GM21825 (cell line): Measurements from ENCODE around the gene GPR37.

Experiments used
- ATAC-seq: cut with Tn5 transposase; IDR thresholded peaks from one replicate; pipeline ENCODE4 v1.9.1; 2021; ENCODE audit warnings: mild to moderate bottlenecking, moderate library complexity; ENCODE audit not compliant: unreplicated experiment

The GPR37 gene

GRCh38 chr7:124728610-124729009 is 37.0 kb downstream of the GPR37 start:
- no peak for ATAC-seq

GRCh38 chr7:124724507-124725192 is 40.9 kb downstream of the GPR37 start:
- ATAC-seq: no peak

- no peak for ATAC-seq
These were observed 41.5 kb downstream of the GPR37 start for GRCh38 chr7:124724079-124724478.

DNA sequence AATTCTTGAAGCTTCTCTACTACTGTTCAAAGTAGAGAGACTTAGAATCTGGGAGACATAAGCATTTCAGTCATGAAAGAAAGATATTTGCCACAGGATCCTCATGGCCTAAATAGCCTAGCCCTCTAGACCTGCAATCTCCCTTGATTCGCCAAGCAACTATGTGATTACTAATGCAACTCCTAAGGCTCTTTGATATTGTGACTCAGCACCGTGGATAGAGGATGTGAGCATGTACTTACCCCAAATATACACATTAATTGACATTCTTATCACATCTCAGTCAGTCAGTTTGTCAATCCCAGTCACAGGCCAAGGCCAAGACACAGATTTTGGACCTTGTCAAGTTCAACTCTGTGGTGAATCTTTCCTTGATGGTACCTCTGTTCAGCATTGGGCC is 42.6 kb downstream of the GPR37 start:
- ATAC-seq: no peak

DNA sequence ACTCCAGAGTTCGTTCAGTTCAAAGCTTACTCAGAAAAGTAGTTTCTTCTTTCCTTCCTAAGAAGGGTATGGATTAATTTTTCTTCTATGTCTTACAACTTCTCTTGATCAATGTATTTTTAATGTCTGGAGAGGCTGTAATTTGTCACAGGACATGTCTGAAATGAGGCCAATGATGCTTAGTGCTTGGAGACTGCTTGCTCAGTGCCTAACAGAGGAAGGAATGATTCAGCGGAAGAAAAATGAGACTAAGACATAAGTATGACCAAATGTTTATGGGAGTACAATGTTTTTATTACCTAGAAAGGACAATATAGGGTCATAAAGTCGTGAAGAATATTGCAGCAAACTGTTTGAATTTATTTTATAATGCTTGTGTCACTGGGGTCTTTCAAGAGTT is 43.3 kb downstream of the GPR37 start:
- no peak for ATAC-seq

DNA sequence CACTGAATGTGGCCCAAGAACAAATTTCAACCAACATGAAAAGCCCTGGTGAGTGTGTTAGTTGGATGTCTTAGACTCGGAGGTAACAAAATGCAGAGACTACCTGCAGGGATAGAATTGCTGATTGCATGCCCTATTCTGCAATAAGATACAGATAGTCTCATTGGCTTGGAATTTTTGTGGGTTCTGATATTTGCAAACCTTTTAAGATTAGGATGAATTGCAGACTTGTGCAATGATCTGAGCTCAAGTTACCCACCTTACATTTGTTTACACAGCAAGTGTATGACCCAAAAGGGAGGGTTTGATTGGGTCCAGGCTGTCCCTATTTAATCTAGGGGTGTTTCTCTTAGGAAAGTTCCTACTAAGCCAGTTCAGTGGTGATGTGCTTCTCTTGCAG is 45.4 kb downstream of the GPR37 start:
- no peak for ATAC-seq

DNA sequence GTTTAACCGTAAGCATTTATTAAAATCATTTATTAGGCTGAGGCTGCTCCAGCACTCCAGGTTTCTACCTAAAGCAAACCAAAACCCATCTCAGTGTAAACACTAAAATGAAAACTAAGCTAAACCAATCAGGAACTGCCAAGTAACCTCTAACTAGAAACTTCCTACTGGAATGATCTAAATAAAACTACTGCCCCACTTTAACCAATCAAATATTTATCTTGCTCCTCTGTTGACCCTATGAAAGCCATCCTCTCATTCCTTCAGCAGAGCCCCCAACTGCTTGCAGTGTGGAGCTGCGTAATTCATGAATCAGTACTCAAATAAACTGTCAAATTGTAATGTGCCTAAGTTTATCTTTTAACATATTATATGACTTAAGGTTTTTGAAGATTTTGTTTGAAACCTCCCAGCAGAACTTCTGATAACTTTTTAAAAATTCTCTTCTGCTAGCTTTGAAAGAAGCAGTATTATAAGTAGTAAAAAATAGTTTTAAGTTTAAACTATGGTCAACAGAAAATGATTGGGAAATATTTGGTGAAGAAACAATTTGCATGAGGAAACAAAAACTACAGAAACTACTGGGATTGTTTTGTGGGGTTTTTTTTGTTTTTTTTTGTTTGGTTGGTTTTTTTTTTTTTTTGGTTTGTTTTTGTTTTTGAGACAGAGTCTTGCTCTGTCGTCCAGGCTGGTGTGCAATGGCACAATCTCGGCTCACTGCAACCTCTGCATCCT is 47.4 kb downstream of the GPR37 start:
- ATAC-seq: no peak

DNA sequence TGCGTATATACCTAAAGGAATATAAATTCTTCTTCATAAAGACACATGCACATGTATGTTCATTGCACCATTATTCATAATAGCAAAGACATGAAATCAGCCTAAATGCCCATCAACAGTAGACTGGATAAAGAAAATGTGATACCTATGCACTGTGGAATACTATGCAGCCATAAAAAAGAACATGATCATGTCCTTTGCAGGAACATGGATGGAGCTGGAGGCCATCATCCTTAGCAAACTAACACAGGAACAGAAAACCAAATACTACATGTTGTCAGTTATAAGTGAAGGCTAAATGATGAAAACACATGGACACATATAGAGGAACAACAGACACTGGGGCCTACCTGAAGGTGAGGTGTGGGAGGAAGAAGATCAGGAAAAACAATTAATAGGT is 48.7 kb downstream of the GPR37 start:
- ATAC-seq: no peak

- ATAC-seq: no peak
These were observed 52.5 kb downstream of the GPR37 start for GRCh38 chr7:124713086-124713485.

DNA sequence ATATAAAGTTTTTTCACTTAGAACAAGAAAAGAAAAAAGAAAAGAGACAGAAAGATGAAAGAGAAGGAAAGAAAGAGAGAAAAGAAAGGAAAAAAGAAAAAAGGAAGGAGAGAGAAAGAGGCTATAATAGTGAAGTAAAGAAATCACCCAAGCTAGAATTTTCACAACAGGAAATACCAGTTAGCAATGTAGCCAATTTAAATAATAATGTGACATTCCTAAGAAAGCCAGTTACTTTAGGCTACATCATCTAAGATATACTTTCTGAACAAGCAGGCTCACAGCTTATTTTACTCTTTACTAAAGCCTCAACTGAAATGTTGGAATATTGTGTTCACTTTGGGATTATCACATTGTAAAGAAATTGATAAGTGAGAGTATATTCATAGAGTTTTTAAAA is 53.6 kb downstream of the GPR37 start:
- ATAC-seq: no peak

GRCh38 chr7:124702385-124702784 is 63.2 kb downstream of the GPR37 start:
- ATAC-seq: no peak

DNA sequence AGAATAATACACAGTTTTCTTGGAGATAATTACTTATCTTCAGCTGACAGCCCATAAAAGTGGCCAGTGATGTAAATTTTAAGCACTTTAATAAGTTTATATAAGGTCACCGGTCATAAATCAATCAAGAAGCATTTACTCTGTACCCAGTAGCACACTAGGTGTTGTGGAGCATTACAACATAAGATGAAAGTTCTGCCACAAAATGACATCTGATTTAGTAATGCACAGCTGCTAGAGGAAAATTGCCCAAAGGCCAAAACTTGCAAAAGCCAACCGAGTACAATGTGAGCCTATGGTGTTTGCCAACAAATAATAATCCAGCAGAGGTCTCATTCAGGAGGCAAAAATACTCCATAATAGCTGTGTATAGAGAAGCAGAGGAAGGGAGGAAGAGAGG is 63.6 kb downstream of the GPR37 start:
- no peak for ATAC-seq

GRCh38 chr7:124700655-124701054 is 64.9 kb downstream of the GPR37 start:
- ATAC-seq: no peak

GRCh38 chr7:124698964-124699363 is 66.6 kb downstream of the GPR37 start:
- ATAC-seq: no peak

DNA sequence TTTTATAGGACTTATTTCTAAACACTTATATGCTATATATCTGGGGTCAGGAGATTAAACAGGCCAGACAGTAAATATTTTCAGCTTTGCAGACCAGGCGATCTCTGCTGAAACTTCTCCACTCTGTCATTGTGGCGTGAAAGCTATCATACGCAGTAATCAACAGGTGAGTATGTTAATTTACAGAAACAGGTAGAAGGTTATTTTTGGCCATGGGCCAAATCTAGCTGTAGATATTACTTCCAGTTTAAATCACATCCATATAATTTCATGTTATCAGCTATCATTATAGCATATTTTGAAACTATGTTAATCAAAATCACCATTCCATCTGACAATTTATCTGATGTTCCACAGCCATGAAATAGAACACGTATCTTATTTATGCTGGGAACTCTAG is 67.8 kb downstream of the GPR37 start:
- no peak for ATAC-seq
